Right lobe of liver (tissue), 6 donors: ENCODE data around the gene CCT5. TPM values are rescaled to one million over a fixed set of nuclear protein-coding genes. Genes with fewer than 3 reads are reported as not detected.

Experiments used
- ATAC-seq, 4 donors: fragments of 200-7000 bp; cut with Tn5 transposase; one replicate each; pipeline ENCODE4 v1.9.1; 2020; ENCODE audit warnings: mild to moderate bottlenecking in 4 of 4, moderate library complexity in 4 of 4
- DNase-seq, 3 donors: peaks; one replicate each; pipeline ENCODE4 v3.0.0-alpha.2; 2020
- H3K27ac ChIP-seq, 3 donors: fragments of 200-600 bp; one replicate each; pipeline ENCODE4 v1.8.0; 2022
- H3K27me3 ChIP-seq, 2 donors: fragments of 200-600 bp; one replicate each; pipeline ENCODE4 v1.8.0; 2022
- H3K36me3 ChIP-seq, 4 donors: fragments of 200-600 bp; sonication (generic) in 1 of 4; one replicate each; pipeline versions ENCODE4 v1.5.1 to v1.8.0; 2017 to 2022; ENCODE audit warnings: control low read depth in 1 of 4
- H3K4me1 ChIP-seq, 4 donors: fragments of 200-600 bp; sonication (generic) in 1 of 4; one replicate each; pipeline versions ENCODE4 v1.5.1 to v1.8.0; 2017 to 2022; ENCODE audit warnings: control low read depth in 1 of 4
- H3K4me3 ChIP-seq, 3 donors: fragments of 200-600 bp; one replicate each; pipeline ENCODE4 v1.8.0; 2022
- H3K9me3 ChIP-seq, 4 donors: fragments of 200-600 bp; sonication (generic) in 1 of 4; one replicate each; pipeline versions ENCODE4 v1.5.1 to v1.8.0; 2017 to 2022; ENCODE audit warnings: control low read depth in 1 of 4
- POLR2A ChIP-seq: fragments of 450-650 bp; IDR thresholded peaks from one replicate; pipeline ENCODE4 v1.6.1; 2017; ENCODE audit warnings: antibody characterized with exemption, mild to moderate bottlenecking
- WGBS: methylation state at CpG from one replicate; pipeline ENCODE4 v1.1.6; 2018; ENCODE audit warnings: low coverage, low lambda C conversion rate; ENCODE audit not compliant: insufficient coverage; ENCODE audit errors: missing lambda C conversion rate; 5-methylcytosine and 5-hydroxymethylcytosine counted together
- intact Hi-C, 2 donors: fragments of 100-400 bp; cut with DNase I; formaldehyde crosslinking; loops; one replicate each; pipeline versions ENCODE4 v1.11.2 to v1.14.1; 2022
- total RNA-seq, 6 experiments: library from RNA; depleted of rRNA in 2 of 6; stranded (reverse); fragments of >200 nt in 2 of 6; fragmentation: NEBNext Ultra II Directional in 3 of 6; extraction: Animal tissue kit (Norgen Biotek cat#: 25700) in 3 of 6; gene quantifications; one replicate each; pipeline versions ENCODE4 v1.1.0 to v1.2.4, GENCODE V29; 2016 to 2023
- TF ChIP-seq, protein P1 (sequence below), 4 donors: fragments of 200-600 bp in 3 of 4; fragments of 450-650 bp in 1 of 4; IDR thresholded peaks; one replicate each; pipeline versions ENCODE4 v1.5.1 to v1.8.0; 2016 to 2022; ENCODE audit warnings: antibody characterized with exemption in 4 of 4, mild to moderate bottlenecking in 2 of 4
- donor health status: DM: no; HTN: yes; CAD: no.
- donor health status: DM: no; HTN: no; CAD: no.
- donor health status: DM: no; HTN: no; CAD: no.
- donor health status: DM: no; HTN: yes; CAD: no.
- donor health status: DM: no; HTN: yes; CAD: no.

CCT5 gene
- total RNA-seq, 6 experiments from 2014 or later = 39.7 to 124 (median 74.8) TPM

DNA sequence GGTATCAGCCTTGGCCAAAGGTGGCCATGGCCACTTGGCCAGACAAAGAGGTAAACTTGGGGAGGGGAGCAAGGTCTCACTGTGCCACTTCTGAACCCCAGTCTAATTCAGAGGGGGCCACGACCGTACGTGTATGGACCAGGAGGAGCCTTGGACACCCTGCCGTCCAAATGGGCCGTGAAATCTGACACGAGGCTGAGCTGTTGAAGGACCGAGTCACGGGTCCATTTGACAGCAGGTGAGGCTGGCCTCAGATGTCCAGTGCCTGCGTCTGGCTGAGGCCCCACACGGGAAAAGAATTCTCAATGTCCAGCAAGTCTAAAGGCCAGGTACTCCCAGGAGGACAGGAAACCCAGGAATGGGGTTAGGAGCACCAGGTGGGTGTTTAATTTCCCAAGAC lies 39.9 kb downstream of the CCT5 start:
- peaks cover 0 to 26% (median 2%) of the 10 kb centered on the region in 4 donors for H3K36me3 ChIP-seq
- no peaks in the 10 kb centered on the region for H3K9me3 ChIP-seq
- H3K27me3 ChIP-seq = no peaks in the 10 kb centered on the region
- intact Hi-C loops = no loop called here
- 52% methylated on average over 4 of the region's 10 CpGs for WGBS
- no peak for TF ChIP-seq POLR2A
- TF ChIP-seq, protein P1, sequence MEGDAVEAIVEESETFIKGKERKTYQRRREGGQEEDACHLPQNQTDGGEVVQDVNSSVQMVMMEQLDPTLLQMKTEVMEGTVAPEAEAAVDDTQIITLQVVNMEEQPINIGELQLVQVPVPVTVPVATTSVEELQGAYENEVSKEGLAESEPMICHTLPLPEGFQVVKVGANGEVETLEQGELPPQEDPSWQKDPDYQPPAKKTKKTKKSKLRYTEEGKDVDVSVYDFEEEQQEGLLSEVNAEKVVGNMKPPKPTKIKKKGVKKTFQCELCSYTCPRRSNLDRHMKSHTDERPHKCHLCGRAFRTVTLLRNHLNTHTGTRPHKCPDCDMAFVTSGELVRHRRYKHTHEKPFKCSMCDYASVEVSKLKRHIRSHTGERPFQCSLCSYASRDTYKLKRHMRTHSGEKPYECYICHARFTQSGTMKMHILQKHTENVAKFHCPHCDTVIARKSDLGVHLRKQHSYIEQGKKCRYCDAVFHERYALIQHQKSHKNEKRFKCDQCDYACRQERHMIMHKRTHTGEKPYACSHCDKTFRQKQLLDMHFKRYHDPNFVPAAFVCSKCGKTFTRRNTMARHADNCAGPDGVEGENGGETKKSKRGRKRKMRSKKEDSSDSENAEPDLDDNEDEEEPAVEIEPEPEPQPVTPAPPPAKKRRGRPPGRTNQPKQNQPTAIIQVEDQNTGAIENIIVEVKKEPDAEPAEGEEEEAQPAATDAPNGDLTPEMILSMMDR (IDR thresholded peaks at IDR 0.05) = no peak
- peak overlapping the region; percentile 83 to 93 (median 92) for H3K27ac ChIP-seq
- peaks cover 0 to 30% (median 12%) of the 10 kb centered on the region in 4 donors for H3K4me1 ChIP-seq
- H3K4me3 ChIP-seq = no peak overlapping the region
- DNase-seq (peak in 1 of 3 donors; percentile 52), ATAC-seq (peak in 3 of 4 donors; percentile 1 to 2 (median 1))

DNA sequence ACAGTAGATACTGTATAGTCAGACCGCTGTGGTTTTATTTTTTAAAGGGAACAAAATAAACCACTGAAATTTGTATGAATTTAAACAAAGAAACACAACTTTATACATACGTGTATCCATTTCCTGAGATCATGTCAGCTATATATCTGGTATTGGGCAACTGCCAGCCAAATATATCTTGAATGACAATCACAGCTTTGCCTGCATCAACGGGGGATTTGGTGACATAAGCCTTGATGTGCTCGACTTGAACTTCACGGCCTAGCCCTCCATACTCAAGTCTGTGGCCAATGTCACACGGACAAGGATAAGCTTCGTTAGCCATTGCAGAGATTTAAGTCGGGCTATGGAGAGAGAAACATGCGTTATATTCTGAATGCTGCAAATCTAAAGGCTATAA lies 40.4 kb downstream of the CCT5 start:
- peaks cover 0 to 22% (median 2%) of the 10 kb centered on the region in 4 donors for H3K36me3 ChIP-seq
- intact Hi-C loops = no loop called here
- peaks cover 0 to 30% (median 12%) of the 10 kb centered on the region in 4 donors for H3K4me1 ChIP-seq
- no peaks in the 10 kb centered on the region for H3K27me3 ChIP-seq
- peak overlapping the region; percentile 83 to 93 (median 92) for H3K27ac ChIP-seq
- ATAC-seq = no peak
- H3K4me3 ChIP-seq = no peak overlapping the region
- no peaks in the 10 kb centered on the region for H3K9me3 ChIP-seq
- no peak for TF ChIP-seq POLR2A
- TF ChIP-seq, protein P1 (IDR thresholded peaks at IDR 0.05) = no peak
- 88% methylated on average over 9 of the region's 9 CpGs for WGBS
- no peak for DNase-seq

DNA sequence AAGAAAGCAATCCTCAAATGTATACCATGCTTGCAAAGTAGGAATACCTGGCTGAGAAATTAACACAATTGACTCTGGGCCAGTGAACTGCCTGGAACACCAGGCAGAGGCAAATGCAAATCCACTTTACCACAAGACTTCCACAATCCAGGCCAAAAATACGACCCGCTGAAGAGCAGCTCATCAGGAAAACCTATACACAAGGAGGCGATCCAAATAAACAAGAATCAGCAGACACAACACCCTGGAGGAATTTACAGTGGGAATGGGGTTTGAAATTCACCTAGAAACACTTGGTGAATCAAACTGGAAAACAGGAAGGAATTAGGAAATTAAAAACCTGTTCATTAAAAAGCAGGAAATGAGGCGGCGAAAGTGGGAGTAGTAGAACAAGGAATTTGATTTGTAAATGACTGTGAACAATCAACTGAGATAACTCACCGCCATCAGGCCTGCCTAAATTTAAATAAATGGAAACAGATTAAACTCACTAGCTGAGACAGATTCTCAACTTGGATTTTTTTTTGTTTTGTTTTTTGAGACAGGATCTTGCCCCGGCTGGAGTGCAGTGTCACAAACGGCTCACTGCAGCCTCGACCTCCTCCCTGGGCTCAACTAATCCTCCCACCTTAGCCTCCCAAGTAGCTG lies 41.7 kb downstream of the CCT5 start:
- intact Hi-C loops = no loop called here
- no peak overlapping the region for H3K27ac ChIP-seq
- DNase-seq (no peak), ATAC-seq (no peak)
- peaks cover 0 to 9% (median 2%) of the 10 kb centered on the region in 4 donors for H3K36me3 ChIP-seq
- peaks cover 0 to 30% (median 12%) of the 10 kb centered on the region in 4 donors for H3K4me1 ChIP-seq
- H3K27me3 ChIP-seq = no peaks in the 10 kb centered on the region
- no peaks in the 10 kb centered on the region for H3K9me3 ChIP-seq
- WGBS = 80% methylated on average over 9 of the region's 9 CpGs
- TF ChIP-seq, protein P1 (IDR thresholded peaks at IDR 0.05) = no peak
- no peak for TF ChIP-seq POLR2A
- no peak overlapping the region for H3K4me3 ChIP-seq

DNA sequence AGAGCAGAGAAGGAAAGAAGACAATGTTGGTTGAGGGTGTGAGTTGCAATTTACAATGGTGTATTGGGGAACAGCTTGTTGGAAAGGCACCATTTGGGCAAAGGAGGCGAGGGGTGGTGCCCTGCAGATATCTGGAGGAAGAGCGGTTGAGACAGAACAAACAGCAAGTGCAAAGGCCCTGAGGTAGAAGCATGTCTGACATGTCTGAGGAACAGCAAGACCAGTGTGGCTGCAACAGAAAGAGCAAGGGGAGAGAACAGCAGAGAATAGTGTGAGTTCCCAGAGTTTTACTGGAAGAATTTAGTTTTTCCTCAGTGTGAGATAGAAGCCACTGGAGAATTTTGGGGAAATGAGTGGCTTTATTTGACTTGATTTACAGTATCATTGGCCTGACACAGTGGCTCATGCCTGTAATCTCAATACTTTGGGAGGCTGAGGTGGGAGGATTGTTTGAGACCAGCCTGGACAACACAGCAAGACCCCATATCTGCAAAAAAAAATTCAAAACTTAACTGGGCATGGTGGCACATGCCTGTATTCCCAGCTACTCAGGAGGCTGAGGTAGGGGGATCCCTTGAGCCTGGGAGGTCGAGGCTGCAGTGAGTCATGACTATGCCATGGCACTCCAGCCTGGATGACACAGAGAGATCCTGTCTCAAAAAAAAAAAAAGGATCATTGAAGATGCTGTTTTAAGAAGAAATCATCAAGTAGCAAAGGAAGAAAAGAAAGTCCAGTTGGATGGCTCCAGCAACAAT lies 44.0 kb downstream of the CCT5 start:
- no peak for TF ChIP-seq POLR2A
- TF ChIP-seq, protein P1 (IDR thresholded peaks at IDR 0.05) = no peak
- Histone ChIP-seq H3K4me3 (no peak overlapping the region), H3K36me3 (no peaks in the 10 kb centered on the region), H3K4me1 (peaks cover 0 to 30% (median 7%) of the 10 kb centered on the region in 4 donors), H3K27ac (no peak overlapping the region), H3K27me3 (no peaks in the 10 kb centered on the region), H3K9me3 (no peaks in the 10 kb centered on the region)
- DNase-seq = no peak
- no peak for ATAC-seq
- intact Hi-C loops = no loop called here
- 86% methylated on average over 3 of the region's 3 CpGs for WGBS
